WTC11 (cell line): ENCODE results near the gene EML6. TPM values are rescaled to one million over a fixed set of nuclear protein-coding genes. Genes with fewer than 3 reads are reported as not detected.

ENCODE experiments used
- ATAC-seq: fragments of 200-7000 bp; cut with Tn5 transposase; 2 replicates; pipeline ENCODE4 v1.10.0; 2021; ENCODE audit warnings: mild to moderate bottlenecking, moderate library complexity
- CTCF ChIA-PET: fragments of 300-600 bp; sonication (Branson Sonifier 250); formaldehyde crosslinking; loops from one replicate; lab custom pipeline; 2021; ENCODE audit warnings: antibody characterized with exemption; lab: Charles Lee
- POLR2A ChIA-PET: fragments of 350-600 bp; sonication (Branson Sonifier 250); formaldehyde crosslinking; loops from one replicate; lab custom pipeline; 2021; ENCODE audit warnings: antibody characterized with exemption; lab: Charles Lee
- DNase-seq: peaks from one replicate; pipeline ENCODE4 v3.0.0; 2021; ENCODE audit warnings: low spot score
- H3K27ac Mint-ChIP-seq: 2 replicates; pipeline ENCODE4 v1.8.0; 2021; ENCODE audit warnings: mixed read lengths
- H3K27me3 Mint-ChIP-seq: 2 replicates; pipeline ENCODE4 v1.8.0; 2021; ENCODE audit warnings: low read depth, mild to moderate bottlenecking, moderate library complexity, mixed read lengths
- H3K36me3 Mint-ChIP-seq: 2 replicates; pipeline ENCODE4 v1.8.0; 2021; ENCODE audit warnings: mixed read lengths
- H3K4me1 Mint-ChIP-seq: 2 replicates; pipeline ENCODE4 v1.8.0; 2022; ENCODE audit warnings: mixed read lengths
- H3K4me3 Mint-ChIP-seq: 2 replicates; pipeline ENCODE4 v1.8.0; 2021; ENCODE audit warnings: mild to moderate bottlenecking, moderate library complexity, mixed read lengths
- H3K9me3 Mint-ChIP-seq: 2 replicates; pipeline ENCODE4 v1.8.0; 2021; ENCODE audit warnings: mixed read lengths
- AR ChIP-seq: fragments of 250-450 bp; sonication (Bioruptor Pico); IDR thresholded peaks from 2 replicates; pipeline ENCODE4 v1.9.0; 2021; ENCODE audit warnings: mild to moderate bottlenecking
- E2F4 ChIP-seq: sonication (generic); formaldehyde crosslinking; IDR thresholded peaks from 2 replicates; pipeline ENCODE4 v1.8.1; 2022; ENCODE audit warnings: low read depth, mild to moderate bottlenecking, moderate library complexity, missing genetic modification reagents, borderline replicate concordance
- ETV6 ChIP-seq: sonication (generic); formaldehyde crosslinking; IDR thresholded peaks from 2 replicates; pipeline ENCODE4 v1.8.1; 2022; ENCODE audit warnings: mild to moderate bottlenecking, missing genetic modification reagents
- FOXJ3 ChIP-seq: sonication (generic); formaldehyde crosslinking; IDR thresholded peaks from 2 replicates; pipeline ENCODE4 v1.9.0; 2021; ENCODE audit warnings: missing genetic modification reagents, mild to moderate bottlenecking, borderline replicate concordance
- JAZF1 ChIP-seq: fragments of 250-450 bp; sonication (Bioruptor Pico); IDR thresholded peaks from 2 replicates; pipeline ENCODE4 v1.9.0; 2021; ENCODE audit warnings: moderate library complexity, mild to moderate bottlenecking, inconsistent platforms
- NR1H2 ChIP-seq: sonication (generic); formaldehyde crosslinking; IDR thresholded peaks from 2 replicates; pipeline ENCODE4 v1.9.0; 2021; ENCODE audit warnings: mild to moderate bottlenecking, moderate library complexity, missing genetic modification reagents
- NR3C1 ChIP-seq: sonication (generic); formaldehyde crosslinking; conservative IDR thresholded peaks from 2 replicates; pipeline ENCODE4 v1.8.1; 2023; ENCODE audit warnings: low read depth, mild to moderate bottlenecking, missing genetic modification reagents
- SMAD3 ChIP-seq: sonication (generic); formaldehyde crosslinking; IDR thresholded peaks from 2 replicates; pipeline ENCODE4 v1.8.0; 2022; ENCODE audit warnings: missing genetic modification reagents, mild to moderate bottlenecking, borderline replicate concordance
- ZNF219 ChIP-seq: sonication (generic); formaldehyde crosslinking; IDR thresholded peaks from 2 replicates; pipeline ENCODE4 v1.8.0; 2023; ENCODE audit warnings: missing genetic modification reagents, mild to moderate bottlenecking, borderline replicate concordance
- ZNF423 ChIP-seq: fragments of 250-450 bp; sonication (Bioruptor Pico); IDR thresholded peaks from 2 replicates; pipeline ENCODE4 v2.1.2; 2022; ENCODE audit warnings: mild to moderate bottlenecking, moderate library complexity
- total RNA-seq: library from RNA; stranded (reverse); gene quantifications from 3 replicates; pipeline ENCODE4 v1.2.3, GENCODE V29; 2021
- TF ChIP-seq, protein P1 (sequence below): sonication (generic); formaldehyde crosslinking; IDR thresholded peaks from 2 replicates; pipeline ENCODE4 v1.8.0; 2022; ENCODE audit warnings: mild to moderate bottlenecking, missing genetic modification reagents
- TF ChIP-seq, protein P2 (sequence below): sonication (generic); formaldehyde crosslinking; IDR thresholded peaks from 2 replicates; pipeline ENCODE4 v1.8.1; 2022; ENCODE audit warnings: low read depth, missing genetic modification reagents, borderline replicate concordance
- TF ChIP-seq, protein P3 (sequence below): sonication (generic); formaldehyde crosslinking; IDR thresholded peaks from 2 replicates; pipeline ENCODE4 v1.8.0; 2023; ENCODE audit warnings: missing genetic modification reagents, mild to moderate bottlenecking, borderline replicate concordance
- TF ChIP-seq, protein P4 (sequence below): fragments of 250-450 bp; sonication (Bioruptor Pico); IDR thresholded peaks from 2 replicates; pipeline ENCODE4 v2.1.2; 2022; ENCODE audit warnings: mild to moderate bottlenecking, moderate library complexity

The EML6 gene
- total RNA-seq, 1 experiment from 2014 or later, result 2.1 TPM

DNA sequence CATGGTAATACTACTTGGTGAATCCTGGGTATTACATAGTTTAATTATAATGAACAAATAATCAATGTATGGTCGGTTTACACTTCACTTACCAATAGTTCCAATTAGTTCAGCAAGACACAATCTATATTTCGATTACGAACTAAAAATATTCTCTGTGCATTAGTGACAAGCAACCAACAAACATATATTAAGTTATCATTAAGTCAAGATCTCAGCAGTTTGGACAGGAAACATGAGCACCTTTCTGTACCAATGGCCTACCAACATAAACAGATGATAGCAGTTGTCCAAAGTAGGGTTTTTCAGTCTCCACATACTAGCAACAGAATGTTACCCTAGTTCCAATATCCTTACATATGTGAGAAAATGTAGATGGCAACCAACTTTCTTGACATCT lies 294.0 kb downstream of the EML6 start:
- H3K4me1 Mint-ChIP-seq, result peaks cover 68% of the 10 kb centered on the region
- ATAC-seq, result no peak
- H3K9me3 Mint-ChIP-seq, result no peaks in the 10 kb centered on the region
- H3K4me3 Mint-ChIP-seq, result no peak overlapping the region
- H3K27me3 Mint-ChIP-seq, result no peaks in the 10 kb centered on the region
- CTCF ChIA-PET, result no interaction called here
- H3K36me3 Mint-ChIP-seq, result no peaks in the 10 kb centered on the region
- no peak for TF ChIP-seq ZNF219 (CRISPR knock-in tag)
- TF ChIP-seq, protein P1, sequence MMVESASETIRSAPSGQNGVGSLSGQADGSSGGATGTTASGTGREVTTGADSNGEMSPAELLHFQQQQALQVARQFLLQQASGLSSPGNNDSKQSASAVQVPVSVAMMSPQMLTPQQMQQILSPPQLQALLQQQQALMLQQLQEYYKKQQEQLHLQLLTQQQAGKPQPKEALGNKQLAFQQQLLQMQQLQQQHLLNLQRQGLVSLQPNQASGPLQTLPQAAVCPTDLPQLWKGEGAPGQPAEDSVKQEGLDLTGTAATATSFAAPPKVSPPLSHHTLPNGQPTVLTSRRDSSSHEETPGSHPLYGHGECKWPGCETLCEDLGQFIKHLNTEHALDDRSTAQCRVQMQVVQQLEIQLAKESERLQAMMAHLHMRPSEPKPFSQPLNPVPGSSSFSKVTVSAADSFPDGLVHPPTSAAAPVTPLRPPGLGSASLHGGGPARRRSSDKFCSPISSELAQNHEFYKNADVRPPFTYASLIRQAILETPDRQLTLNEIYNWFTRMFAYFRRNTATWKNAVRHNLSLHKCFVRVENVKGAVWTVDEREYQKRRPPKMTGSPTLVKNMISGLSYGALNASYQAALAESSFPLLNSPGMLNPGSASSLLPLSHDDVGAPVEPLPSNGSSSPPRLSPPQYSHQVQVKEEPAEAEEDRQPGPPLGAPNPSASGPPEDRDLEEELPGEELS, result no peak
- no peak for TF ChIP-seq NR3C1 (CRISPR knock-in tag)
- no peak for TF ChIP-seq ZNF423 (CRISPR knock-in tag)
- TF ChIP-seq, protein P2, sequence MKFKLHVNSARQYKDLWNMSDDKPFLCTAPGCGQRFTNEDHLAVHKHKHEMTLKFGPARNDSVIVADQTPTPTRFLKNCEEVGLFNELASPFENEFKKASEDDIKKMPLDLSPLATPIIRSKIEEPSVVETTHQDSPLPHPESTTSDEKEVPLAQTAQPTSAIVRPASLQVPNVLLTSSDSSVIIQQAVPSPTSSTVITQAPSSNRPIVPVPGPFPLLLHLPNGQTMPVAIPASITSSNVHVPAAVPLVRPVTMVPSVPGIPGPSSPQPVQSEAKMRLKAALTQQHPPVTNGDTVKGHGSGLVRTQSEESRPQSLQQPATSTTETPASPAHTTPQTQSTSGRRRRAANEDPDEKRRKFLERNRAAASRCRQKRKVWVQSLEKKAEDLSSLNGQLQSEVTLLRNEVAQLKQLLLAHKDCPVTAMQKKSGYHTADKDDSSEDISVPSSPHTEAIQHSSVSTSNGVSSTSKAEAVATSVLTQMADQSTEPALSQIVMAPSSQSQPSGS, result no peak
- no peak for TF ChIP-seq AR (CRISPR knock-in tag)
- no peak for TF ChIP-seq FOXJ3
- TF ChIP-seq JAZF1 (CRISPR knock-in tag), result no peak
- TF ChIP-seq, protein P3, sequence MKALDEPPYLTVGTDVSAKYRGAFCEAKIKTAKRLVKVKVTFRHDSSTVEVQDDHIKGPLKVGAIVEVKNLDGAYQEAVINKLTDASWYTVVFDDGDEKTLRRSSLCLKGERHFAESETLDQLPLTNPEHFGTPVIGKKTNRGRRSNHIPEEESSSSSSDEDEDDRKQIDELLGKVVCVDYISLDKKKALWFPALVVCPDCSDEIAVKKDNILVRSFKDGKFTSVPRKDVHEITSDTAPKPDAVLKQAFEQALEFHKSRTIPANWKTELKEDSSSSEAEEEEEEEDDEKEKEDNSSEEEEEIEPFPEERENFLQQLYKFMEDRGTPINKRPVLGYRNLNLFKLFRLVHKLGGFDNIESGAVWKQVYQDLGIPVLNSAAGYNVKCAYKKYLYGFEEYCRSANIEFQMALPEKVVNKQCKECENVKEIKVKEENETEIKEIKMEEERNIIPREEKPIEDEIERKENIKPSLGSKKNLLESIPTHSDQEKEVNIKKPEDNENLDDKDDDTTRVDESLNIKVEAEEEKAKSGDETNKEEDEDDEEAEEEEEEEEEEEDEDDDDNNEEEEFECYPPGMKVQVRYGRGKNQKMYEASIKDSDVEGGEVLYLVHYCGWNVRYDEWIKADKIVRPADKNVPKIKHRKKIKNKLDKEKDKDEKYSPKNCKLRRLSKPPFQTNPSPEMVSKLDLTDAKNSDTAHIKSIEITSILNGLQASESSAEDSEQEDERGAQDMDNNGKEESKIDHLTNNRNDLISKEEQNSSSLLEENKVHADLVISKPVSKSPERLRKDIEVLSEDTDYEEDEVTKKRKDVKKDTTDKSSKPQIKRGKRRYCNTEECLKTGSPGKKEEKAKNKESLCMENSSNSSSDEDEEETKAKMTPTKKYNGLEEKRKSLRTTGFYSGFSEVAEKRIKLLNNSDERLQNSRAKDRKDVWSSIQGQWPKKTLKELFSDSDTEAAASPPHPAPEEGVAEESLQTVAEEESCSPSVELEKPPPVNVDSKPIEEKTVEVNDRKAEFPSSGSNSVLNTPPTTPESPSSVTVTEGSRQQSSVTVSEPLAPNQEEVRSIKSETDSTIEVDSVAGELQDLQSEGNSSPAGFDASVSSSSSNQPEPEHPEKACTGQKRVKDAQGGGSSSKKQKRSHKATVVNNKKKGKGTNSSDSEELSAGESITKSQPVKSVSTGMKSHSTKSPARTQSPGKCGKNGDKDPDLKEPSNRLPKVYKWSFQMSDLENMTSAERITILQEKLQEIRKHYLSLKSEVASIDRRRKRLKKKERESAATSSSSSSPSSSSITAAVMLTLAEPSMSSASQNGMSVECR (CRISPR knock-in tag), result no peak
- TF ChIP-seq, protein P4, sequence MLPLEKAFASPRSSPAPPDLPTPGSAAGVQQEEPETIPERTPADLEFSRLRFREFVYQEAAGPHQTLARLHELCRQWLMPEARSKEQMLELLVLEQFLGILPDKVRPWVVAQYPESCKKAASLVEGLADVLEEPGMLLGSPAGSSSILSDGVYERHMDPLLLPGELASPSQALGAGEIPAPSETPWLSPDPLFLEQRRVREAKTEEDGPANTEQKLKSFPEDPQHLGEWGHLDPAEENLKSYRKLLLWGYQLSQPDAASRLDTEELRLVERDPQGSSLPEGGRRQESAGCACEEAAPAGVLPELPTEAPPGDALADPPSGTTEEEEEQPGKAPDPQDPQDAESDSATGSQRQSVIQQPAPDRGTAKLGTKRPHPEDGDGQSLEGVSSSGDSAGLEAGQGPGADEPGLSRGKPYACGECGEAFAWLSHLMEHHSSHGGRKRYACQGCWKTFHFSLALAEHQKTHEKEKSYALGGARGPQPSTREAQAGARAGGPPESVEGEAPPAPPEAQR (CRISPR knock-in tag), result no peak
- no peak for TF ChIP-seq NR1H2 (CRISPR knock-in tag)
- no peak for TF ChIP-seq SMAD3 (CRISPR knock-in tag)
- no peak for TF ChIP-seq ETV6 (CRISPR knock-in tag)
- TF ChIP-seq, all 79 proteins: peak for 0
- no peak overlapping the region for H3K27ac Mint-ChIP-seq
- POLR2A ChIA-PET, result no interaction called here
- DNase-seq, result no peak

GRCh38 chr2:55017880-55018279 lies 294.4 kb downstream of the EML6 start:
- Mint-ChIP-seq H3K36me3 (no peaks in the 10 kb centered on the region), H3K4me1 (peaks cover 64% of the 10 kb centered on the region), H3K9me3 (no peaks in the 10 kb centered on the region), H3K27ac (peak overlapping the region; percentile 64), H3K4me3 (no peak overlapping the region), H3K27me3 (no peaks in the 10 kb centered on the region)
- no peak for DNase-seq
- no peak for ATAC-seq
- no peak for TF ChIP-seq E2F4 (CRISPR knock-in tag)
- no peak for TF ChIP-seq ZNF423 (CRISPR knock-in tag)
- ChIA-PET POLR2A (no interaction called here), CTCF (no interaction called here)
